ENCODE data around the gene ESD.
"Not testable (repeated sequence)": the region's sequence is repeated elsewhere in the genome, so short reads cannot be mapped to it uniquely, and the experiment has no call there.

ESD gene

GRCh38 chr13:46783504-46783903, 13.5 kb downstream of the ESD start:
- DNase-seq: no peak

GRCh38 chr13:46782691-46783090, 14.3 kb downstream of the ESD start:
- DNase-seq: no peak

GRCh38 chr13:46782066-46782465, 14.9 kb downstream of the ESD start:
- DNase-seq: no peak

GRCh38 chr13:46778890-46779289, 18.1 kb downstream of the ESD start:
- DNase-seq: no peak

- DNase-seq: no peak
Observed at GRCh38 chr13:46778095-46778494, 18.9 kb downstream of the ESD start.

- DNase-seq: no peak
Observed at GRCh38 chr13:46775385-46776107, 21.4 kb downstream of the ESD start.

- no peak for DNase-seq
Observed at GRCh38 chr13:46773541-46773940, 23.4 kb downstream of the ESD start.

- DNase-seq: no peak
Observed at GRCh38 chr13:46771693-46772092, 25.3 kb downstream of the ESD start.

GRCh38 chr13:46769925-46770324, 27.0 kb downstream of the ESD start:
- not testable (repeated sequence) for DNase-seq

- no peak for DNase-seq
Observed at GRCh38 chr13:46761866-46762265, 35.1 kb downstream of the ESD start.

- DNase-seq: no peak
Observed at GRCh38 chr13:46761174-46761573, 35.8 kb downstream of the ESD start.

GRCh38 chr13:46759846-46760245, 37.1 kb downstream of the ESD start:
- DNase-seq: no peak

GRCh38 chr13:46757640-46758039, 39.3 kb downstream of the ESD start:
- no peak for DNase-seq

- DNase-seq: no peak
Observed at GRCh38 chr13:46756977-46757376, 40.0 kb downstream of the ESD start.

- not testable (repeated sequence) for DNase-seq
Observed at GRCh38 chr13:46755508-46755907, 41.5 kb downstream of the ESD start.

- no peak for DNase-seq
Observed at GRCh38 chr13:46754812-46755211, 42.1 kb downstream of the ESD start.

GRCh38 chr13:46753917-46754316, 43.0 kb downstream of the ESD start:
- DNase-seq: no peak

GRCh38 chr13:46753137-46753536, 43.8 kb downstream of the ESD start:
- DNase-seq: no peak

GRCh38 chr13:46751811-46752635, 44.9 kb downstream of the ESD start:
- DNase-seq: no peak

- DNase-seq: no peak
Observed at GRCh38 chr13:46749951-46750350, 47.0 kb downstream of the ESD start.

- no peak for DNase-seq
Observed at GRCh38 chr13:46748300-46748699, 48.7 kb downstream of the ESD start.

- DNase-seq: no peak
Observed at GRCh38 chr13:46747031-46747820, 49.7 kb downstream of the ESD start.

GRCh38 chr13:46745706-46746105, 51.3 kb downstream of the ESD start:
- DNase-seq: no peak

GRCh38 chr13:46745062-46745461, 51.9 kb downstream of the ESD start:
- no peak for DNase-seq

All from right hindlimb (tissue), 1 donor.